Activated B cell treated with CpG ODN at 0.5 μM for 24 hours (primary cell): ENCODE measurements around the gene SCN9A. TPM values are rescaled to one million over a fixed set of nuclear protein-coding genes. Genes with fewer than 3 reads are reported as not detected.

Source experiments
- ATAC-seq: fragments of 200-7000 bp; cut with Tn5 transposase; one replicate; pipeline ENCODE4 v1.10.0; 2021; ENCODE audit warnings: low read depth, mild to moderate bottlenecking, moderate library complexity
- CTCF ChIA-PET: fragments of 350-600 bp; sonication (Branson Sonifier 250); formaldehyde crosslinking; loops from one replicate; lab custom pipeline; 2021; ENCODE audit warnings: antibody characterized with exemption; lab: Charles Lee
- POLR2A ChIA-PET: fragments of 350-600 bp; sonication (Branson Sonifier 250); formaldehyde crosslinking; loops from one replicate; lab custom pipeline; 2021; ENCODE audit warnings: antibody characterized with exemption; lab: Charles Lee
- DNase-seq: peaks from one replicate; pipeline ENCODE4 v3.0.0; 2022
- H3K27ac Mint-ChIP-seq: one replicate; pipeline ENCODE4 v1.8.0; 2020; ENCODE audit warnings: mixed read lengths
- H3K27me3 Mint-ChIP-seq: one replicate; pipeline ENCODE4 v1.8.0; 2021; ENCODE audit warnings: mixed read lengths
- H3K36me3 Mint-ChIP-seq: one replicate; pipeline ENCODE4 v1.8.0; 2021; ENCODE audit warnings: low read depth, mixed read lengths
- H3K4me1 Mint-ChIP-seq: one replicate; pipeline ENCODE4 v1.8.0; 2021; ENCODE audit warnings: mixed read lengths
- H3K4me3 Mint-ChIP-seq: one replicate; pipeline ENCODE4 v1.8.0; 2020; ENCODE audit warnings: mild to moderate bottlenecking, mixed read lengths
- H3K9me3 Mint-ChIP-seq: one replicate; pipeline ENCODE4 v1.8.0; 2020; ENCODE audit warnings: mixed read lengths
- intact Hi-C: fragments of 100-400 bp; cut with micrococcal nuclease; formaldehyde crosslinking; loops from one replicate; pipeline ENCODE4 v1.15.1; 2024
- total RNA-seq: library from RNA; stranded (reverse); gene quantifications from 2 replicates; pipeline ENCODE4 v1.2.3, GENCODE V29; 2022
- TF ChIP-seq, protein P1 (sequence below): fragments of 200-600 bp; IDR thresholded peaks from one replicate; pipeline ENCODE4 v1.8.0; 2022; ENCODE audit warnings: antibody characterized with exemption, mild to moderate bottlenecking

Gene SCN9A
- total RNA-seq, 1 donor from 2014 or later: not detected

DNA sequence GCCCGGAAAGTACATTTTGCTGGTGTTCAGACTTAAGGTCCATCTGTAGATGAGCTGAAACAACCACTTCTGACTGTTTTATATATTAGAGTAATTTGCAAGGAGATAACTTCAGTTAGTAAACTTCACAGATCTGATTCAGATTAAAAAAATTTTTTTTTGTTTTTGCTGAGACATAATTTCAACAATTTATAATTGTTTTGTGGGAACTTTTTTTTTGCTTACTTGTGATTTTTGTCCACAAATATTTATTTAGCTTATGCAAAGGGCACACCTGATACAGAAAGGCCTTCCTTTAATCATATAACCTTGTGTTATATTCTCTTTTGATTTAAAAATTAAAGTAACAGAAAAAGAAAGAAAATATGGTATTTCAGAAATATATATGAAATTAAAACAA lies 9.6 kb upstream of the SCN9A start:
- intact Hi-C loops: loop anchor here (10.0 kb wide), 1 partner anchor 1391 kb away; no protein-coding TSS in a partner anchor
- ATAC-seq: no peak

DNA sequence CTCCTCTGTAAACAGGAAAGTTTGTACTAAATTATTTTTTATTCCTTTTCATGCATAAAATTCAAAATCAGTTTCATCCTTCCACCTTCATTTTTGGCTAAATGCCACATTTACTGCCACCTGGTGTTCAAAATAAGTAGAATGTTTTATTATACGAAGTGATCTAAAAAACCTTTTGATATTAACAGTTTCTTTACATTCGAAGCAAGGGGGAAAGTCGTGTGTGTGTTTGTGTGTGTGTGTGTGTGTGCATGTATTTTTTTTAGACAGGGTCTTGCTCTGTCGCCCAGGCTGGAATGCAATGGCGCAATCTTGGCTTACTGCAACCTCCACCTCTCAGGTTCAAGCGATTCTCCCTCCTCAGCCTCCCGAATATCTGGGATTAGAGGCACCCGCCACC lies 9.0 kb upstream of the SCN9A start:
- Mint-ChIP-seq H3K4me3 (no peak overlapping the region), H3K9me3 (no peaks in the 10 kb centered on the region), H3K27me3 (peaks cover 4% of the 10 kb centered on the region), H3K27ac (no peak overlapping the region), H3K4me1 (no peaks in the 10 kb centered on the region), H3K36me3 (no peaks in the 10 kb centered on the region)
- ChIA-PET POLR2A (no interaction called here), CTCF (no interaction called here)
- intact Hi-C loops: loop anchor here (10.0 kb wide), 1 partner anchor 1390 kb away; no protein-coding TSS in a partner anchor
- ATAC-seq (no peak), DNase-seq (no peak)
- TF ChIP-seq, protein P1, sequence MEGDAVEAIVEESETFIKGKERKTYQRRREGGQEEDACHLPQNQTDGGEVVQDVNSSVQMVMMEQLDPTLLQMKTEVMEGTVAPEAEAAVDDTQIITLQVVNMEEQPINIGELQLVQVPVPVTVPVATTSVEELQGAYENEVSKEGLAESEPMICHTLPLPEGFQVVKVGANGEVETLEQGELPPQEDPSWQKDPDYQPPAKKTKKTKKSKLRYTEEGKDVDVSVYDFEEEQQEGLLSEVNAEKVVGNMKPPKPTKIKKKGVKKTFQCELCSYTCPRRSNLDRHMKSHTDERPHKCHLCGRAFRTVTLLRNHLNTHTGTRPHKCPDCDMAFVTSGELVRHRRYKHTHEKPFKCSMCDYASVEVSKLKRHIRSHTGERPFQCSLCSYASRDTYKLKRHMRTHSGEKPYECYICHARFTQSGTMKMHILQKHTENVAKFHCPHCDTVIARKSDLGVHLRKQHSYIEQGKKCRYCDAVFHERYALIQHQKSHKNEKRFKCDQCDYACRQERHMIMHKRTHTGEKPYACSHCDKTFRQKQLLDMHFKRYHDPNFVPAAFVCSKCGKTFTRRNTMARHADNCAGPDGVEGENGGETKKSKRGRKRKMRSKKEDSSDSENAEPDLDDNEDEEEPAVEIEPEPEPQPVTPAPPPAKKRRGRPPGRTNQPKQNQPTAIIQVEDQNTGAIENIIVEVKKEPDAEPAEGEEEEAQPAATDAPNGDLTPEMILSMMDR: no peak

More for the DNA sequence above, 9.6 kb upstream of the SCN9A start:
- Mint-ChIP-seq H3K27me3 (no peaks in the 10 kb centered on the region), H3K4me1 (no peaks in the 10 kb centered on the region), H3K4me3 (no peak overlapping the region), H3K9me3 (no peaks in the 10 kb centered on the region), H3K27ac (no peak overlapping the region), H3K36me3 (no peaks in the 10 kb centered on the region)
- DNase-seq: no peak
- ChIA-PET CTCF (no interaction called here), POLR2A (no interaction called here)
- TF ChIP-seq, protein P1: no peak

DNA sequence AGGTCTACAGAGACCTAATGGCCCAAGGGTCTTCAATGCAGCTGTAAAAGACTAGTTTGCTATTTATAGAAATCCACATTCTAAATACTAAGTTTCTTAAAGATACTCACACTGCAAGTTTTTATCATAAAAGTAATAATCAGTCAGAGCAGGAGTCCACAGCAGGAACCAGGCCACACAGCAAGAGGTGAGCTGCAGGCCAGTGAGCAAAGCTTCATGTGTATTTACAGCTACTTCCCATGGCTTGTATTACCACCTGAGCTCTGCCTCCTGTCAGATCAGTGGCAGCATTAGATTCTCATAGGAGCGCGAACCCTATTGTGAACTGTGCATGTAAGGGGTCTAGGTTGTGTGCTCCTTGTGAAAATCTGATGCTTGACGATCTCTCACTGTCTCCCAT lies 6.7 kb upstream of the SCN9A start:
- DNase-seq (no peak), ATAC-seq (no peak)
- ChIA-PET POLR2A (no interaction called here), CTCF (no interaction called here)
- intact Hi-C loops: loop anchor here (10.0 kb wide), 1 partner anchor 1388 kb away; no protein-coding TSS in a partner anchor
- H3K27ac Mint-ChIP-seq: no peak overlapping the region
- no peaks in the 10 kb centered on the region for H3K4me1 Mint-ChIP-seq
- H3K36me3 Mint-ChIP-seq: no peaks in the 10 kb centered on the region
- H3K9me3 Mint-ChIP-seq: no peaks in the 10 kb centered on the region
- no peak overlapping the region for H3K4me3 Mint-ChIP-seq
- TF ChIP-seq, protein P1: no peak
- H3K27me3 Mint-ChIP-seq: peaks cover 13% of the 10 kb centered on the region

DNA sequence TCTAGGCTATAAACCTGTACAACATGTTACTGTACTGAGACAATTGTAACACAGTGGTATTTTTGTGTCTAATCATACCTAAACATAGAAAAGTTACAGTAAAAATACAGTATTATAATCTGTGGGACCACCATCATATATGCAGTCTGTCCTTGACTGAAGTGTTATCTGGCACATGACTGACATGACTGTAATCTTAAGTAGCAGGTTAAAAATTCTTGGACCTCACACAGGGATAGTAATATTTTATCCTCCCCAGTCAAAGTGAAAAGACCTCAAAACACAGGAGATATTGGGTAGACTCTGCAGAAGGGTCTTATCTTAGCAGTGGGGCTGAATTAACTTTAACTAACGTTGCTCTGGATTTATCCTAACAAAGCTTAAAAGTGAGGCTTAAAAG lies 4.9 kb upstream of the SCN9A start:
- Mint-ChIP-seq H3K4me3 (no peak overlapping the region), H3K36me3 (no peaks in the 10 kb centered on the region), H3K27ac (no peak overlapping the region), H3K4me1 (peaks cover 4% of the 10 kb centered on the region), H3K27me3 (peaks cover 25% of the 10 kb centered on the region), H3K9me3 (no peaks in the 10 kb centered on the region)
- TF ChIP-seq, protein P1: no peak
- intact Hi-C loops: loop anchor here (10.0 kb wide), 1 partner anchor 1386 kb away; no protein-coding TSS in a partner anchor
- CTCF ChIA-PET: no interaction called here
- POLR2A ChIA-PET: no interaction called here
- DNase-seq (no peak), ATAC-seq (no peak)

DNA sequence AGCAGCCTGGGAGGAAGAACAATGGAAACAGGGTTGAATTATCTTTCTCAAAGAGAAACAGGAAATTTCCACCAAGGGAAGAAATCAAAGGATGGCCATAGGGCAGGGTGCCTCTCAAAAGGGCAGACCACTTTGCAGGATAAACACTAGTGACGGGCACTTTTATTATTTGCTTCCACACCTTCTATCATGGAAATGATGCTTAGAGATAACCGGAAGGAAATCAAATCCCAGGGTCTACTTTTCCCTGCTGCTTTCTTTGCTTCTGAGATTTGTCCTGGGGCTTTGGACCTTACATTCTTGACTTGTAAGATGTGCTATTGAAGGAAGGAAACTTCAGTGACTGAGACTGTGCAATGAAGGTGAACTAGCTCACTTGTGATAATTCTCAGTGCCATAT lies 1.1 kb upstream of the SCN9A start:
- intact Hi-C loops: no loop called here
- Mint-ChIP-seq H3K4me3 (no peak overlapping the region), H3K27me3 (peaks cover 32% of the 10 kb centered on the region), H3K4me1 (peaks cover 14% of the 10 kb centered on the region), H3K36me3 (no peaks in the 10 kb centered on the region), H3K9me3 (no peaks in the 10 kb centered on the region), H3K27ac (no peak overlapping the region)
- no peak for ATAC-seq
- DNase-seq: no peak
- TF ChIP-seq, protein P1: no peak
- ChIA-PET CTCF (no interaction called here), POLR2A (no interaction called here)
